ENCODE data around the gene MAN1A2.

DNA sequence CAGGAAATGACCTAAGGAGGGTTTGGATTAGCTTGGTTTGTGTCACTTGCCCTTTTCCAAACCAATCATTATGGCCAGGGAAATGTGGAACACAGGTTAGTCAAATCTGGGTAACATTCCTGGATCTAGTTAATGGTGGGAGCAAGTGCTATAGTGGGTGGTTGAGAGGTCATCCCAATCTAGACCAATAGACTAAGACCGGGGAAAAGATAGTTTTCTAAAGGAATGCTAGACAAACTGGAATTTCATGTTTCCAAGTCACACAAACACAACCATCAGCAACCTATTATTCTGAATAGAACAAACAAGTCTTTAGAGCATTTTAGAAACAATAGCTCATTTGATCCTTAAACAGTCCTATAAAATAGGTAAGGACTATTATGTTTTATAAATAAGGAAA lies 4.3 kb upstream of the MAN1A2 start:
- TF ChIP-seq, protein P1, sequence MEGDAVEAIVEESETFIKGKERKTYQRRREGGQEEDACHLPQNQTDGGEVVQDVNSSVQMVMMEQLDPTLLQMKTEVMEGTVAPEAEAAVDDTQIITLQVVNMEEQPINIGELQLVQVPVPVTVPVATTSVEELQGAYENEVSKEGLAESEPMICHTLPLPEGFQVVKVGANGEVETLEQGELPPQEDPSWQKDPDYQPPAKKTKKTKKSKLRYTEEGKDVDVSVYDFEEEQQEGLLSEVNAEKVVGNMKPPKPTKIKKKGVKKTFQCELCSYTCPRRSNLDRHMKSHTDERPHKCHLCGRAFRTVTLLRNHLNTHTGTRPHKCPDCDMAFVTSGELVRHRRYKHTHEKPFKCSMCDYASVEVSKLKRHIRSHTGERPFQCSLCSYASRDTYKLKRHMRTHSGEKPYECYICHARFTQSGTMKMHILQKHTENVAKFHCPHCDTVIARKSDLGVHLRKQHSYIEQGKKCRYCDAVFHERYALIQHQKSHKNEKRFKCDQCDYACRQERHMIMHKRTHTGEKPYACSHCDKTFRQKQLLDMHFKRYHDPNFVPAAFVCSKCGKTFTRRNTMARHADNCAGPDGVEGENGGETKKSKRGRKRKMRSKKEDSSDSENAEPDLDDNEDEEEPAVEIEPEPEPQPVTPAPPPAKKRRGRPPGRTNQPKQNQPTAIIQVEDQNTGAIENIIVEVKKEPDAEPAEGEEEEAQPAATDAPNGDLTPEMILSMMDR (conservative IDR thresholded peaks at IDR 0.05; ENCODE audit: low read depth, low read length): no peak
- TF ChIP-seq EZH2 (IDR thresholded peaks at IDR 0.05; ENCODE audit: low read length, unreplicated experiment) (no peak), EZH2phosphoT487 (IDR thresholded peaks at IDR 0.05; ENCODE audit: borderline replicate concordance, low read length) (no peak)
